HK-2 (cell line): ENCODE data around the gene OR5D13.

Experiments
- DNase-seq: peaks from one replicate; pipeline ENCODE4 v3.0.0-alpha.2; 2018; ENCODE audit not compliant: unreplicated experiment

OR5D13 gene, protein sequence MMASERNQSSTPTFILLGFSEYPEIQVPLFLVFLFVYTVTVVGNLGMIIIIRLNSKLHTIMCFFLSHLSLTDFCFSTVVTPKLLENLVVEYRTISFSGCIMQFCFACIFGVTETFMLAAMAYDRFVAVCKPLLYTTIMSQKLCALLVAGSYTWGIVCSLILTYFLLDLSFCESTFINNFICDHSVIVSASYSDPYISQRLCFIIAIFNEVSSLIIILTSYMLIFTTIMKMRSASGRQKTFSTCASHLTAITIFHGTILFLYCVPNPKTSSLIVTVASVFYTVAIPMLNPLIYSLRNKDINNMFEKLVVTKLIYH

DNA sequence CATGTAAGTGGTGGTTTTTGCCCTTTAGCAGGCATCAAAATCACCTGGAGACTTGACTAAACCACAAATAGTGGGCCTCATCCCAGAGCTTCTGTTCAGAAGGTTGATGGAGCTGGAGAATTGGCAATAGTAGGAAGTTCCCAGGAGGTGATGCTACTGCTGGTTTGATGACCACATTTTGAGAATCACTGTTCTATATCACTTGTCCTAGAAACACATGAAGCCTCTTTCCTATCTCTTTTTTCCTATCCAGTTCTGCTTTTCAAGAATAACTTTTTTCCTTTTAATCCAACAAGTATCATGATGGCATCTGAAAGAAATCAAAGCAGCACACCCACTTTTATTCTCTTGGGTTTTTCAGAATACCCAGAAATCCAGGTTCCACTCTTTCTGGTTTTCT lies at the start of gene OR5D13:
OR5D13 (plus strand) TSS at position 301 of the 400 bp plus-strand sequence; CDS start at position 301, 0 bp downstream.
- DNase-seq = no peak

GRCh38 chr11:55726715-55727324 lies 46.4 kb upstream of the OR5D13 start:
- peak; percentile 25 for DNase-seq

DNA sequence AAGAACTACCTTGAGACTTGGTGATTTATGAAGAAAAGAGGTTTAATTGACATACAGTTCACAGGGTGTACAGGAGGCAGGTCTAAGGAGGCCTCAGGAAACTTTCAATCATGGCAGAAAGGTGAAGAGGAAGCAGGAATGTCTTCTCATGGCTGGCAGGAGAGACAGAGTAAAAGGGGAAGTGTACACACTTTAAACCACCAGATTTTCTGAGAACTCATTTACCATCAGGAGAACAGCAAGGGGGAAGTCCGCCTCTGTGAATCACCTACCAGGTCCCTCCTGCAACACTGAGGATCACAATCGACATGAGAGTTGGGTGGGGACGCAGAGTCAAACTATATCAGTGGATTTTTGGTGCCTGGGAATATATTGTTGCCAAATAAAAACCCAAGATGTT lies 40.3 kb upstream of the OR5D13 start:
- no peak for DNase-seq

GRCh38 chr11:55791606-55792005 lies 18.4 kb downstream of the OR5D13 start:
- no peak for DNase-seq

DNA sequence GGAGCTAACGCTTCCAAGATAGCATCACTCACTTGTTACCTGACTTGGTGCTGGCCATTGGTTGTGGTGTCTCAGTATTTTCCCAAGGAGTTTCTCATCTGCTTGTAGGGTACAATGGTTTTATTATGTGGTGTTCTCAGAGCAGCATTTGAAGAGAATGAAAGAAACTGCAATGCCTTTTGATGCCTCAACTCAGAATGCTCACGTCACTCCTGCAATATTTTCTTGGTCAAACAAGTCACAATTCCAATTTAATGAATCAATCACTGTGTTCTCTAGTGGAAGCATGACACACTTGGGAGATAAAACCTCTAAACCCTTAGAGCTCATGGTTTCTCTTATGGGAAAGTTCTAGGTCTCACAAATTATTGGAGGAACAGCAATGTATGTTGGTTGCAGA lies 20.1 kb downstream of the OR5D13 start:
- no peak for DNase-seq

GRCh38 chr11:55795256-55795655 lies 22.0 kb downstream of the OR5D13 start, which contains the start of gene OR5D14:
OR5D14 (plus strand) TSS chr11:55795556; CDS start chr11:55795556, 0 bp downstream.
- no peak for DNase-seq

DNA sequence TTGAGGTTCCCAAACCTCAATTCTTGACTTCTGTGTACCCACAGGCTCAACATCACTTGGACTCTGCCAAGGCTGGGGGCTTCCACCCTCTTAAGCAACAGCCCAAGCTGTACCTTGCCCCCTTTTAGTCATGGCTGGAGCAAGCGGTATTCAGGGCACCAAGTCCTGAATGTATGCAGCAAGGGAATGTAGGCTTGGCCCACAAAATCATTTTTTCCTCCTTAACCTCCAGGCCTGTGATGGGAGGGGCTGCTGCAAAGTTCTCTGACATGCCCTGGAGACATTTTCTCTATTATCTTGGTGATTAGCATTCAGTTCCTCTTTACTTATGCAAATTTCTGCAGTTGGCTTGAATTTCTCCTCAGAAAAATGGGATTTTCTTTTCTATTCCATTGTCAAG lies 33.0 kb downstream of the OR5D13 start:
- no peak for DNase-seq

GRCh38 chr11:55811067-55811466 lies 37.8 kb downstream of the OR5D13 start, which contains the start of gene OR5L1:
OR5L1 (plus strand) TSS chr11:55811367; CDS start chr11:55811467, 100 bp downstream.
- DNase-seq = no peak

GRCh38 chr11:55819330-55819729 lies 46.1 kb downstream of the OR5D13 start, which contains the start of gene OR5D18:
OR5D18 (plus strand) TSS chr11:55819630; CDS start chr11:55819630, 0 bp downstream.
- no peak for DNase-seq
